Thyroid gland (tissue), 4 donors: ENCODE data around the gene NCLN. TPM values are rescaled to one million over a fixed set of nuclear protein-coding genes. Genes with fewer than 3 reads are reported as not detected.

Experiments used
- DNase-seq, 2 donors: peaks; one replicate each; pipeline ENCODE4 v3.0.0-alpha.2; 2019
- H3K27ac ChIP-seq, 3 donors: fragments of 200-600 bp; sonication (generic); 1 replicate in 2 of 3; 2 replicates in 1 of 3; pipeline ENCODE4 v1.5.1; 2016 to 2019; ENCODE audit warnings: mild to moderate bottlenecking in 1 of 3, moderate library complexity in 1 of 3
- H3K27me3 ChIP-seq: fragments of 200-600 bp; sonication (generic); one replicate; pipeline ENCODE4 v1.5.1; 2019
- H3K36me3 ChIP-seq, 2 donors: fragments of 200-600 bp; sonication (generic); one replicate each; pipeline ENCODE4 v1.5.1; 2016 to 2019
- H3K4me1 ChIP-seq, 2 donors: fragments of 200-600 bp; sonication (generic); one replicate each; pipeline ENCODE4 v1.5.1; 2017 to 2019
- H3K4me3 ChIP-seq, 3 donors: fragments of 200-600 bp; sonication (generic); replicated peaks in 1 of 3; 1 replicate in 2 of 3; 2 replicates in 1 of 3; pipeline ENCODE4 v1.5.1; 2016; ENCODE audit warnings: mild to moderate bottlenecking in 1 of 3
- H3K9me3 ChIP-seq: fragments of 200-600 bp; sonication (generic); one replicate; pipeline ENCODE4 v1.5.1; 2017
- CTCF ChIP-seq, 6 experiments: fragments of 200-600 bp in 3 of 6; fragments of 450-650 bp in 3 of 6; sonication (generic) in 3 of 6; IDR thresholded peaks; one replicate each; pipeline ENCODE4 v1.5.1; 2016 to 2019; ENCODE audit warnings: antibody characterized with exemption in 6 of 6, mild to moderate bottlenecking in 2 of 6, inconsistent platforms in 1 of 6, moderate library complexity in 1 of 6
- POLR2A ChIP-seq, 2 donors: fragments of 450-650 bp; IDR thresholded peaks; one replicate each; pipeline ENCODE4 v1.6.1; 2017; ENCODE audit warnings: antibody characterized with exemption in 2 of 2, mild to moderate bottlenecking in 2 of 2, moderate library complexity in 1 of 2
- WGBS, 2 donors: methylation state at CpG; one replicate each; pipeline ENCODE4 v1.1.5; 2017; 5-methylcytosine and 5-hydroxymethylcytosine counted together
- intact Hi-C: fragments of 100-400 bp; cut with DNase I; formaldehyde crosslinking; loops from one replicate; pipeline ENCODE4 v1.15.1; 2023
- total RNA-seq, 4 donors: library from RNA; depleted of rRNA; stranded (reverse); fragments of >200 nt; gene quantifications; one replicate each; pipeline ENCODE4 v1.2.3, GENCODE V29; 2016

The NCLN gene
- total RNA-seq, 4 donors from 2014 or later: 30.8 to 48.5 (median 37.2) TPM

DNA sequence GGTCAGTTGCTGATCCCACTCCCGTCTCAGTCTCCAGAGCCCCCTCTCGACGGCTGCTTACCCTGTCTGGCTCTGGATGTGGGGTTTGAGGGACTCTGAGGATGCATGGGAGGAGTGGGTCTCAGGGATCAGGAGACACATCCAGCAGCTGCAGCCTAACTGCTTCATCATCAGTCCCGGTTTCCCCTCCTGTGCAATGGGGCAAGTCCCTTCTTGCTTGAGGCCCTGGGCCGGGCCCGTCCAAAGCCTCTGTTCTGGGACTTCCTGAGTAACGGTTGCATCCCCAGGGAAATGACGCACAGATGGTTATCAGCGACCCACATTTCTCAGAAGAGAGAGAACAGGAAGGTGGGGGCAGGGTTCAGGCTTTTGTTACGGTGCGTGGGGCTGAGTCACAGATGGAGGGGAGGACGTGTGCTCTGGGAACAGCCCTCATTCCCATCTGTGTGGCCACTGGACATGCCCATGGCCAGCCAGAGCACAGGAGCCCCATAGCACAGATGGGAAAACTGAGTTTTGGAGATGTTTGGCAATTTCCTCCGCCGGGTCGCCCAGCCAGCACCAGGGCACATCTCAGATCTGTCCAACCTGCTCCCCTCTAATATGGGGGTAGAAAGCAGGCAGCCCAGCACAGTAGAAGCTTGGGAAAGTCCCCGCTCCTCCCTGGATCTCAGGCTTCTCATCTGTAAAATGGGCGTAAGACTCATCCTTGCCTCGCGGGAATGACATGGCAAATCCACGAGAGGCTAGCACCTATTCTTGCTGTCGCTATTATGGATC, 30.6 kb upstream of the NCLN start:
- intact Hi-C loops: no loop called here
- Histone ChIP-seq H3K27ac (peak overlapping the region in 1 of 3 donors; percentile 43), H3K36me3 (no peaks in the 10 kb centered on the region), H3K9me3 (no peaks in the 10 kb centered on the region), H3K4me1 (no peaks in the 10 kb centered on the region), H3K27me3 (no peaks in the 10 kb centered on the region), H3K4me3 (no peak overlapping the region)
- TF ChIP-seq CTCF (IDR thresholded peaks at IDR 0.05): no peak
- peak; percentile 25 to 40 for DNase-seq
- 64 to 68% methylated on average over 21 of the region's 21 CpGs for WGBS, 2 donors

DNA sequence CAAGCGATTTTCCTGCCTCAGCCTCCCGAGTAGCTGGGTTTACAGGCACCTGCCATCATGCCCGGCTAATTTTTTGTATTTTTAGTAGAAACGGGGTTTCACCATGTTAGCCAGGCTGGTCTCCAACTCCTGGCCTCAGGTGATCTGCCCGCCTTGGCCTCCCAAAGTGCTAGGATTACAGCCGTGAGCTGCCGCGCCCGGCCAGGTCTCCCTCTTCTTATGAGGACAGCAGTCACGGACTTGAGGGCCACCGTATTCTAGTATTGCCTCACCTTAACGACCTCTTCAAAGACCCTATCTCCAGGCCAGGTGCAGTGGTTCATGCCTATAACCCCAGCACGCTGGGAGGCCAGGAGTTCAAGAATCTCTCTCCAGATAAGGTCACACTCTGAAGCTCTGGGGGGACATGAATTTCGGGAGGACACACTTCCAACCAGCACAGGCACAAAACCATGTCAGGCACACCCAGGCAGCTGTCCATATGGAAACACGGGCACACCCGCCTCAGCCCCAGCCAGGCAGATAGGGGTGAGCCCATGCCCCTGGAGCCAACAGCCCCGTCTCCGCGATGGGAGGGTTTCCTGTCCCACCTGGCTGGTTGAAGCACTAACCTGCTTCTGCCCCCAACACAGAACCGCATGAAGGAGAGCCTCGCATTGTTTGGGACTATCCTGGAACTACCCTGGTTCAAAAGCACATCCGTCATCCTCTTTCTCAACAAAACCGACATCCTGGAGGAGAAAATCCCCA, 28.5 kb upstream of the NCLN start:
- Histone ChIP-seq H3K4me3 (no peak overlapping the region), H3K4me1 (no peaks in the 10 kb centered on the region), H3K36me3 (no peaks in the 10 kb centered on the region), H3K9me3 (no peaks in the 10 kb centered on the region), H3K27me3 (no peaks in the 10 kb centered on the region), H3K27ac (no peak overlapping the region)
- intact Hi-C loops: no loop called here
- DNase-seq: no peak
- WGBS, 2 donors: 76 to 82% methylated on average over 19 of the region's 23 CpGs
- TF ChIP-seq CTCF (IDR thresholded peaks at IDR 0.05) (no peak), POLR2A (IDR thresholded peaks at IDR 0.05) (no peak)

- 74 to 76% methylated on average over 8 of the region's 8 CpGs for WGBS, 2 donors
- peaks cover 0 to 11% of the 10 kb centered on the region in 2 donors for H3K4me1 ChIP-seq
- H3K36me3 ChIP-seq: no peaks in the 10 kb centered on the region
- intact Hi-C loops: no loop called here
- H3K27me3 ChIP-seq: no peaks in the 10 kb centered on the region
- H3K4me3 ChIP-seq: no peak overlapping the region
- TF ChIP-seq POLR2A (IDR thresholded peaks at IDR 0.05): no peak
- TF ChIP-seq CTCF (IDR thresholded peaks at IDR 0.05): no peak
- DNase-seq: no peak
- no peak overlapping the region for H3K27ac ChIP-seq
- no peaks in the 10 kb centered on the region for H3K9me3 ChIP-seq
These were observed 26.2 kb upstream of the NCLN start for GRCh38 chr19:3159565-3159964.

GRCh38 chr19:3160219-3160618, 25.5 kb upstream of the NCLN start:
- Histone ChIP-seq H3K9me3 (no peaks in the 10 kb centered on the region), H3K27ac (no peak overlapping the region), H3K4me3 (no peak overlapping the region), H3K4me1 (peaks cover 0 to 11% of the 10 kb centered on the region in 2 donors), H3K27me3 (no peaks in the 10 kb centered on the region), H3K36me3 (no peaks in the 10 kb centered on the region)
- WGBS, 2 donors: 72 to 91% methylated on average over 3 of the region's 3 CpGs
- no peak for DNase-seq
- intact Hi-C loops: loop anchor here (5.0 to 10.0 kb wide), 4 partner anchors 33 to 273 kb away; no protein-coding TSS in a partner anchor
- no peak for TF ChIP-seq POLR2A (IDR thresholded peaks at IDR 0.05)
- TF ChIP-seq CTCF (IDR thresholded peaks at IDR 0.05): no peak

DNA sequence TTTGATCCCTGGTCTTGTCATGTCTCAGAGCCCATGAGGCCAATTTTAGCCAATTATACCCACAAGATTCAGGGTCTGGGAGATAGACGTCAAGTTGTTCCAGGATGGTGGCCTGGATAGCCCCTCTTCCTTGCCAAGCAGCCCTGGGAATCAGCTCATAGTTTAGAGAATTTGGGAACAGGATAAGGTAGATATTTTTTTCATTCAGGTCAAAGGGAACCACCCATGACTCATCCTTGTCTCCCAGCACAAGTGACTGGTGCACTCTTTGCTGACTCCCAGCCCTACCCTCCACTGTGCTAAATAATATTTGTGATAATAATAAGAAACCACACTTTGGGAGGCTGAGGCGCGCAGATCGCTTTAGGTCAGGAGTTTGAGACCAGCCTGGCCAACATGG, 24.3 kb upstream of the NCLN start:
- no peaks in the 10 kb centered on the region for H3K9me3 ChIP-seq
- no peaks in the 10 kb centered on the region for H3K27me3 ChIP-seq
- H3K36me3 ChIP-seq: no peaks in the 10 kb centered on the region
- H3K4me1 ChIP-seq: peaks cover 0 to 11% of the 10 kb centered on the region in 2 donors
- no peak overlapping the region for H3K4me3 ChIP-seq
- DNase-seq: no peak
- 83 to 90% methylated on average over 4 of the region's 4 CpGs for WGBS, 2 donors
- no peak overlapping the region for H3K27ac ChIP-seq
- intact Hi-C loops: loop anchor here (5.0 to 10.0 kb wide), 4 partner anchors 34 to 274 kb away; no protein-coding TSS in a partner anchor
- TF ChIP-seq CTCF (IDR thresholded peaks at IDR 0.05): no peak
- TF ChIP-seq POLR2A (IDR thresholded peaks at IDR 0.05): no peak
